A673 (cell line): ENCODE results near the gene TEX38. TPM values are rescaled to one million over a fixed set of nuclear protein-coding genes. Genes with fewer than 3 reads are reported as not detected.

Experiments
- BruUV-seq: library from RNA; stranded (reverse); fragments of 400-500 nt; replicated peaks from 2 replicates; lab custom pipeline; 2021; lab: Mats Ljungman, UMichigan
- CTCF ChIA-PET: fragments of 300-600 bp; sonication (Branson Sonifier 250); formaldehyde crosslinking; loops from one replicate; lab custom pipeline; 2022; ENCODE audit warnings: antibody characterized with exemption; lab: Charles Lee
- POLR2A ChIA-PET: fragments of 300-600 bp; sonication (Branson Sonifier 250); formaldehyde crosslinking; loops from one replicate; lab custom pipeline; 2022; ENCODE audit warnings: antibody characterized with exemption; ENCODE audit not compliant: low non-redundant PET; lab: Charles Lee
- DNase-seq: peaks from one replicate; pipeline ENCODE4 v3.0.0-alpha.2; 2015; ENCODE audit warnings: low spot score
- H3K27ac ChIP-seq: fragments of 200-600 bp; sonication (generic); 2 replicates; pipeline ENCODE4 v1.5.1; 2016; ENCODE audit warnings: mixed run types, low read depth, mild to moderate bottlenecking, mixed read lengths, antibody characterized with exemption, low read length; ENCODE audit not compliant: poor library complexity, severe bottlenecking
- H3K27me3 ChIP-seq: fragments of 200-600 bp; sonication (generic); replicated peaks from 2 replicates; pipeline ENCODE4 v1.6.1; 2017; ENCODE audit warnings: mixed run types, low read depth, mild to moderate bottlenecking, mixed read lengths, antibody characterized with exemption, low read length; ENCODE audit not compliant: insufficient read depth, poor library complexity
- H3K36me3 ChIP-seq: fragments of 200-600 bp; sonication (generic); 2 replicates; pipeline ENCODE4 v1.6.1; 2016; ENCODE audit warnings: mixed run types, mild to moderate bottlenecking, mixed read lengths, antibody characterized with exemption, low read length; ENCODE audit not compliant: insufficient read depth, poor library complexity, severe bottlenecking
- H3K4me1 ChIP-seq: fragments of 200-600 bp; sonication (generic); 2 replicates; pipeline ENCODE4 v1.6.1; 2017; ENCODE audit warnings: mixed run types, mild to moderate bottlenecking, mixed read lengths, antibody characterized with exemption, low read length; ENCODE audit not compliant: insufficient read depth, poor library complexity, severe bottlenecking
- H3K4me3 ChIP-seq: fragments of 200-600 bp; sonication (generic); 2 replicates; pipeline ENCODE4 v1.5.1; 2016; ENCODE audit warnings: low read depth, mixed run types, mild to moderate bottlenecking, mixed read lengths, low read length; ENCODE audit not compliant: poor library complexity, severe bottlenecking
- H3K9me3 ChIP-seq: fragments of 200-600 bp; sonication (generic); 2 replicates; pipeline ENCODE4 v1.6.1; 2016; ENCODE audit warnings: mixed run types, low read depth, mild to moderate bottlenecking, mixed read lengths, antibody characterized with exemption, low read length; ENCODE audit not compliant: poor library complexity, severe bottlenecking
- EZH2 ChIP-seq: fragments of 200-600 bp; sonication (generic); IDR thresholded peaks from 2 replicates; pipeline ENCODE4 v1.6.1; 2017; ENCODE audit warnings: borderline replicate concordance, low read depth, mild to moderate bottlenecking, mixed read lengths, antibody characterized with exemption, low read length; ENCODE audit not compliant: poor library complexity, severe bottlenecking
- intact Hi-C: fragments of 100-400 bp; cut with micrococcal nuclease; formaldehyde crosslinking; loops from one replicate; pipeline ENCODE4 v1.10.0; 2022; ENCODE audit not compliant: unreplicated experiment
- total RNA-seq: library from RNA; stranded (reverse); gene quantifications from 2 replicates; pipeline ENCODE4 v1.2.3, GENCODE V29; 2021
- TF ChIP-seq, protein P1 (sequence below): fragments of 300-800, 200-600 bp; sonication (generic); conservative IDR thresholded peaks from 2 replicates; pipeline ENCODE4 v1.5.1; 2017; ENCODE audit warnings: low read depth, mild to moderate bottlenecking, antibody characterized with exemption, low read length, moderate library complexity, mixed read lengths

The TEX38 gene
- total RNA-seq, 1 experiment from 2014 or later: not detected

DNA sequence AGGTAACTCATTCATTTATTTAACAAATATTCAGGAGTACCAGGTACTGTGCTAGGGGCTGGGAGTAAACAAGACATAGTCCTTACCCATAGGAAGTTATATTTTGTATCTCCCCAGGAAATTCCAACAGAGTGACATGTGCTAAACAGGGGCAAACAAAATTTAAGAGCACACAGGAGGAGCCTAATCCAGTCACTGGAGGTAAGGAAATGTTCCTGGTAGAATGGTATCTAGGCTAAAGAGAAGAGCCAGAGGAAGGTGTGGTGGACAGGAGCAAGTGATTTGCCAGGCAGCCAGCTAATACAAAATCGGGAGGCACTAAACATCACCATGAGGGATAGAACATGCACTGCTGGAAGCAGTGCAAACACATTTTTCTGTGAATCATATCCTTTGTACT, 10.4 kb downstream of the TEX38 start:
- ChIA-PET CTCF (no interaction called here), POLR2A (no interaction called here)
- Histone ChIP-seq H3K4me3 (no peak overlapping the region), H3K4me1 (peaks cover 10% of the 10 kb centered on the region), H3K27ac (no peak overlapping the region), H3K9me3 (no peaks in the 10 kb centered on the region), H3K27me3 (no peaks in the 10 kb centered on the region), H3K36me3 (peaks cover 74% of the 10 kb centered on the region)
- BruUV-seq: no TSS peak
- no peak for DNase-seq
- TF ChIP-seq EZH2: no peak
- TF ChIP-seq, protein P1, sequence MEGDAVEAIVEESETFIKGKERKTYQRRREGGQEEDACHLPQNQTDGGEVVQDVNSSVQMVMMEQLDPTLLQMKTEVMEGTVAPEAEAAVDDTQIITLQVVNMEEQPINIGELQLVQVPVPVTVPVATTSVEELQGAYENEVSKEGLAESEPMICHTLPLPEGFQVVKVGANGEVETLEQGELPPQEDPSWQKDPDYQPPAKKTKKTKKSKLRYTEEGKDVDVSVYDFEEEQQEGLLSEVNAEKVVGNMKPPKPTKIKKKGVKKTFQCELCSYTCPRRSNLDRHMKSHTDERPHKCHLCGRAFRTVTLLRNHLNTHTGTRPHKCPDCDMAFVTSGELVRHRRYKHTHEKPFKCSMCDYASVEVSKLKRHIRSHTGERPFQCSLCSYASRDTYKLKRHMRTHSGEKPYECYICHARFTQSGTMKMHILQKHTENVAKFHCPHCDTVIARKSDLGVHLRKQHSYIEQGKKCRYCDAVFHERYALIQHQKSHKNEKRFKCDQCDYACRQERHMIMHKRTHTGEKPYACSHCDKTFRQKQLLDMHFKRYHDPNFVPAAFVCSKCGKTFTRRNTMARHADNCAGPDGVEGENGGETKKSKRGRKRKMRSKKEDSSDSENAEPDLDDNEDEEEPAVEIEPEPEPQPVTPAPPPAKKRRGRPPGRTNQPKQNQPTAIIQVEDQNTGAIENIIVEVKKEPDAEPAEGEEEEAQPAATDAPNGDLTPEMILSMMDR: no peak
- intact Hi-C loops: no loop called here

DNA sequence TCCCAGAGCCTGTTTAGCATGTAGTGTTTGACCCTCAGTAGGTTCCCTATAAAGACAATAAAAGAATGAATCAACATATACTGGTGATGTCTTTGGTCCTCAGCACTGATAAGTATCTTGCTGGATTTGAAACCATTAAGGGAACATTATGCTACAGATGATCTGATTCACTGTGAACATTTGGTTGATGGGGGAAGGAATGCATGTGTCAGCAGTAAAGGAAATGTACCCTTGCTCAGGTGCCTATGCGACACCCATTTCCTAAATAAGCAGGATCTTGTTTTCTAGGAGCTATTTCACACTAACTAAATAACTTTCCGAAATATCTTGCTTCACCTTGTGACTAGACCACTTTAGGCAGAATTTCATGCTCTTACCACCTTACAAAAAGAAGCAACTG, 13.0 kb downstream of the TEX38 start:
- DNase-seq: no peak
- Histone ChIP-seq H3K4me1 (peaks cover 36% of the 10 kb centered on the region), H3K36me3 (peaks cover 77% of the 10 kb centered on the region), H3K27me3 (no peaks in the 10 kb centered on the region), H3K9me3 (no peaks in the 10 kb centered on the region), H3K4me3 (no peak overlapping the region), H3K27ac (no peak overlapping the region)
- intact Hi-C loops: no loop called here
- ChIA-PET CTCF (no interaction called here), POLR2A (no interaction called here)
- TF ChIP-seq, protein P1: no peak
- no peak for TF ChIP-seq EZH2
- no TSS peak for BruUV-seq

DNA sequence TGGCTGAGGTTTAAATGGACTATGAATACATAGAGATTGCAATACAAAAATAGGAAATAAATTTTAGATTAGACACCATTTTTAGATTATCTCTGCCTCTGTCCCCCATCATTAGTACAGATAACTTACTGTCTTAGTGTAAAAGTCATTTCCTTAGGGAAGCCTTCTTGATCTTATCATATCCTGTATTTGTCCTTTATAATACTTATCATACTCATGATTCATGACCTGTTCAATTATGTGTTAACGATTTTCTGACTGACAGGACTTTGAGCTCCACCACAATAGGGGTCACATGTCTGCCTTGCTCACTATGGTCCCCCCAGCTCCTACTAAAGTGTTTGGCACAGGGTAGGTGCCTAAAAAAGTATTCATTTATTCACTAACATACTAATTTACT, 14.6 kb downstream of the TEX38 start:
- TF ChIP-seq, protein P1: no peak
- no peak for TF ChIP-seq EZH2

More for the DNA sequence above, 14.6 kb downstream of the TEX38 start:
- Histone ChIP-seq H3K27me3 (no peaks in the 10 kb centered on the region), H3K36me3 (peaks cover 69% of the 10 kb centered on the region), H3K4me3 (no peak overlapping the region), H3K27ac (peak overlapping the region; percentile 43), H3K4me1 (peaks cover 50% of the 10 kb centered on the region), H3K9me3 (no peaks in the 10 kb centered on the region)
- POLR2A ChIA-PET: no interaction called here
- BruUV-seq: no TSS peak
- no peak for DNase-seq
- CTCF ChIA-PET: no interaction called here
- intact Hi-C loops: no loop called here
